GM21367 (cell line): ENCODE data around the gene STPG1.
"Not testable (repeated sequence)": the region's sequence is repeated elsewhere in the genome, so short reads cannot be mapped to it uniquely, and the experiment has no call there.

Experiments used
- ATAC-seq: cut with Tn5 transposase; IDR thresholded peaks from one replicate; pipeline ENCODE4 v1.9.1; 2021; ENCODE audit not compliant: unreplicated experiment

Gene STPG1

GRCh38 chr1:24413350-24414163, at the start of gene STPG1:
Gene STPG1 (minus strand): TSS chr1:24413782. CDS start chr1:24401388, 12,394 bp downstream.
- ATAC-seq = no peak

GRCh38 chr1:24462128-24462527, 48.5 kb upstream of the STPG1 start:
- not testable (repeated sequence) for ATAC-seq

- ATAC-seq = no peak
Observed at GRCh38 chr1:24459551-24460266, 46.1 kb upstream of the STPG1 start.

- no peak for ATAC-seq
Observed at GRCh38 chr1:24457866-24458265, 44.3 kb upstream of the STPG1 start.

- ATAC-seq = no peak
Observed at GRCh38 chr1:24455272-24455671, 41.7 kb upstream of the STPG1 start.

GRCh38 chr1:24454673-24455072, 41.1 kb upstream of the STPG1 start:
- no peak for ATAC-seq

- ATAC-seq = no peak
Observed at GRCh38 chr1:24452922-24453485, 39.4 kb upstream of the STPG1 start.

- no peak for ATAC-seq
Observed at GRCh38 chr1:24451746-24452145, 38.2 kb upstream of the STPG1 start.

- ATAC-seq = no peak
Observed at GRCh38 chr1:24450857-24451397, 37.3 kb upstream of the STPG1 start.

GRCh38 chr1:24450316-24450715, 36.7 kb upstream of the STPG1 start:
- ATAC-seq = no peak

GRCh38 chr1:24446446-24446845, 32.9 kb upstream of the STPG1 start:
- ATAC-seq = not testable (repeated sequence)

- no peak for ATAC-seq
Observed at GRCh38 chr1:24443241-24443656, 29.7 kb upstream of the STPG1 start.

- no peak for ATAC-seq
Observed at GRCh38 chr1:24442764-24443163, 29.2 kb upstream of the STPG1 start.

- no peak for ATAC-seq
Observed at GRCh38 chr1:24441996-24442668, 28.6 kb upstream of the STPG1 start.

- ATAC-seq = no peak
Observed at GRCh38 chr1:24441480-24441879, 27.9 kb upstream of the STPG1 start.

GRCh38 chr1:24440436-24440835, 26.9 kb upstream of the STPG1 start:
- no peak for ATAC-seq

- no peak for ATAC-seq
Observed at GRCh38 chr1:24438423-24438901, 24.9 kb upstream of the STPG1 start.

GRCh38 chr1:24437631-24438396, 24.2 kb upstream of the STPG1 start:
- no peak for ATAC-seq

GRCh38 chr1:24435782-24436365, 22.3 kb upstream of the STPG1 start:
- ATAC-seq = no peak

GRCh38 chr1:24427545-24427862, 13.9 kb upstream of the STPG1 start:
- no peak for ATAC-seq
